ENCODE measurements around the gene STAP2.

Gene STAP2, protein sequence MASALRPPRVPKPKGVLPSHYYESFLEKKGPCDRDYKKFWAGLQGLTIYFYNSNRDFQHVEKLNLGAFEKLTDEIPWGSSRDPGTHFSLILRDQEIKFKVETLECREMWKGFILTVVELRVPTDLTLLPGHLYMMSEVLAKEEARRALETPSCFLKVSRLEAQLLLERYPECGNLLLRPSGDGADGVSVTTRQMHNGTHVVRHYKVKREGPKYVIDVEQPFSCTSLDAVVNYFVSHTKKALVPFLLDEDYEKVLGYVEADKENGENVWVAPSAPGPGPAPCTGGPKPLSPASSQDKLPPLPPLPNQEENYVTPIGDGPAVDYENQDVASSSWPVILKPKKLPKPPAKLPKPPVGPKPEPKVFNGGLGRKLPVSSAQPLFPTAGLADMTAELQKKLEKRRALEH

DNA sequence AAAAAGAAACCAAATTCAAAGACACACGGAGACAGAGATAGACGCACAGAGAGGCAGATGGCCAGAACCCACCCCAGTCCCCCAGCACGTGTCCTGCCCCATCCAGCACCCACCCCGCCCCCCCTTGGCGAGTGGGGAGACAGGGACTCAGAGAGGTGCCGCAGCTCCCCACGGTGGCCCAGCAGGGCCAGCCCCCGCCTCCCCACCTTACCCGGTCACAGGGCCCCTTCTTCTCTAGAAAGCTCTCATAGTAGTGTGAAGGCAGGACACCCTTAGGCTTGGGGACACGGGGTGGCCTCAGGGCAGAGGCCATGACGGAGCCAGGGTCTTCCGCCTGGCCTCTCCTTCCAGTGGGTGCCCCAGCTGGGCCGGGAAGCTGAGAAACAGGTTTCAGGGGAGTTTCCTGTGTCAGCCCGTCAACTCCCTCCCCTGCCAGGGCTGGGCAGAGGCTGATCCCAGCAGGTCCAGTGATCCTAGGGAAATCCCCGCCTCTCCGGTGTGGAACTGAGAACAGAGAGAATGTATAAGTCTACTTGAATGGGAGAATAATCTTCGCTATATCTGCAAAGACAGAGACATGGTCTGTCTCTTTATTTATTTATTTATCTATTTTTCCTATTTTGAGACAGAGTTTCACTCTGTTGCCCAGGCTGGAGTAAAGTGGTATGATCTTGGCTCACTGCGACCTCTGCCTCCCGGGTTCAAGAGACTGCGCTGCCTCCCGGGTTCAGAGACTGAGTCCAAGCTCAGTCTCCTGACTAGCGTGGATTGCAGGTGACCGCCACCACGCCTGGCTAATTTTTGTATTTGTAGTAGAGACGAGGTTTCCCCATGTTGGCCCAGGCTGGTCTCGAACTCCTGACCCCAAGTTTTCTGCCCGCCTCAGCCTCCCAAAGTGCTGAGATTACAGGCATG, at the start of gene STAP2:
TSS of gene STAP2 (minus strand) at position 387 of the 915 bp plus-strand sequence. CDS start at position 313, 74 bp downstream.
- H3K4me3 ChIP-seq (ENCODE audit: low read length), result peak within 1 kb of the TSS; percentile 56; the same call in 1 of the 2 replicates
- no peak for TF ChIP-seq ZNF274 (IDR thresholded peaks at IDR 0.05; ENCODE audit: low read depth, low read length)

GRCh38 chr19:4386041-4386782, 47.6 kb upstream of the STAP2 start:
- no peak overlapping the region for H3K4me3 ChIP-seq (ENCODE audit: low read length)
- TF ChIP-seq ZNF274 (IDR thresholded peaks at IDR 0.05; ENCODE audit: low read depth, low read length), result no peak

DNA sequence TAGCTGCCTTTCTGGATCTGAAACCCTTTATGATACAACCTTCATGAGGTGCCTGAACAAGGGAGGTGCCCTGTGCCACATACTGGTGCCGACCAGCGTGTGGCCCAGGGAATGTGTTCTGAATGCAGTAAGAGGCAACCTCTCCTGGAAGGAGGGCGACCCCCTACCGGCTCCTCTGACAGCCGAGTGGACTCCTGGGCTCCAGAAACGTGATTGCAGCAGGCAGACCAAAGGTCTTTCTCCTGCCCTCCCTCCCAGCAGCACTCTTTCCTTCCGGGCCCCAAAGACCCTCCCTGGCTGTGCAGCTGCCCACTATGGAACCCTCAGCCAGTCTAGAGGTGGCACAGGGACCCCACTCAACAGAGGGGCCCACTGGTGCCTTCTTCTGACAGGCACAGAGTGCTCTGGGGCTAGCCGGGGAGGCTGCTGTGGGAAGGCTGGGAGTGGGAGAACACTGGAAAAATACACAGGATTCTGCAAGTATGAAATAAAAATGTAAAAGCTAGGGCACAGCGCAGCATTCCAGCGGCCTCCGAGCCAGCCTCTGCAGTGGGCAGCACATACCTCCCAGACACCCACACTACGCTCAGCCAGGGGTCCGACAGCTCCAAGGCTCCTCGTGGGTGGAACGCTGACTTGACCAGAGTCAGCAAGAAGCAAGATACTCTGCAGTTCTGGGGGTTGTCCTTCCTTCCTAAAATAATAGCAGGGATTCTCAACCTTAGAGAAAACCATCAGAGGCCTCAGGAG, 46.8 kb upstream of the STAP2 start:
- H3K4me3 ChIP-seq (ENCODE audit: low read length), result no peak overlapping the region
- no peak for TF ChIP-seq ZNF274 (IDR thresholded peaks at IDR 0.05; ENCODE audit: low read depth, low read length)

DNA sequence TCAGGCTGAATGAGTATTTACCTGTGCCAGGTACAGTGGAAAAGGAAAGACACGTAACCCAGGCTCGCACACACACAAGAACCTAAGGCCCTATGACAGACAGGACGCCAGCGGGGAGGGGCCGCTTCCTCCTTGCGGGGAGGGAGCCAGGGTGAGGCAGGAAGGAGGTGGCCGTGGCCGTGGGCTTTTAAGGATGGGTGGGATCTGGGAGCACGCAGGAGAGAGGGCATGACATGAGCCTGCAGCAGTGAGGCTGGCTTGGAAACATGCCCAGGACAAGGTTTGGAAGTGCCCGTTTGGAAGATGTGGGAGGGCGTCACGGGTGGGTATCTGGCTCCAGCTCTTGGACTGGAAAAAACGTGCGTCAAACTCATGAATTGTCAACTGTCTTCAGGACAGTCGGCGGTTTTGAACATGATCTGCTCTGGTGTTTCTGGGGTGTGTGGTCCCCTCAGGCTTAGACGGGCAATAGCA, 41.7 kb upstream of the STAP2 start:
- H3K4me3 ChIP-seq (ENCODE audit: low read length), result no peak overlapping the region; the same call in 1 of the 2 replicates
- no peak for TF ChIP-seq ZNF274 (IDR thresholded peaks at IDR 0.05; ENCODE audit: low read depth, low read length)

- TF ChIP-seq ZNF274 (IDR thresholded peaks at IDR 0.05; ENCODE audit: low read depth, low read length), result no peak
- peak overlapping the region; percentile 13; the same call in 1 of the 2 replicates for H3K4me3 ChIP-seq (ENCODE audit: low read length)
Measured at GRCh38 chr19:4379383-4380253, 41.0 kb upstream of the STAP2 start.

- no peak overlapping the region; the same call in 1 of the 2 replicates for H3K4me3 ChIP-seq (ENCODE audit: low read length)
Measured at GRCh38 chr19:4378886-4379285, 40.3 kb upstream of the STAP2 start.

DNA sequence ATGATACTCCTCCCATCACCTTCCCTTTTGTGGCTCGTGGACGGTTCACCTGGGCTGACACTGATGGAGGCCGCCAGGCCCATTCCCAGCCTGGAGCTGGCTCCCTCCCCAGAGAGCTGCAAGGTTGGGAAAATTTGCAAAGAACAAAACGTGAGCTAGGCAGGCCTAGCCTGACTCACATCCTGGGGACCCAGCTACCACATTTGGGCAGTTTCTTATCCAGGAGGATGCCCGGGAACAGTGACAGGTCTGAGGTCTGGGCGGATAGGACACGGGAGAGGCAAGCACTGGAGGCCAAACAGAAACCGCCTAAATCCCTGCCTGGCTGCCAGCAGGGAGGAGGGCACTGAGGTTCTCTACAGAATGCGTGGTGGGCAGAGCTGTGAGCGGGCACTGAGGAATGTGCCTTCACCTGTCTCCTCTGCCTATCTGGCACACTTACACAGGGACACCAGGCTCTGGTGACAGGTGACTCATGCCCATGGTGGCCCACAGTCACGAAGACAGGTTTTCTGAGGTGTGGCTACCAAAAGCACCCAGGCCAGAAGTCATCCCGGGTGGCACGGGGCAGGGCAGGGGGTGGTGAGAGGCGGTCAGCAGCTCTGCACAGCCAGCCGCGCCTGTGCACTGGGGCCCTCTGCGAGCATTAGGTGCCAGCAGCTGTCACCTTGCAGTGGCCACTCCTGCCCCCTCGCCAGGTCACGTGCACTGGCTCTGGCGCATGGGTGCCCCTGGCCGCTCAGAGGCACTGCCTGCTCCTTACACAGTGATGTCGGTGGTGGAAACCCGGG, 38.6 kb upstream of the STAP2 start:
- TF ChIP-seq ZNF274 (IDR thresholded peaks at IDR 0.05; ENCODE audit: low read depth, low read length), result no peak
- no peak overlapping the region for H3K4me3 ChIP-seq (ENCODE audit: low read length)

More at GRCh38 chr19:4378886-4379285, 40.3 kb upstream of the STAP2 start:
- no peak for TF ChIP-seq ZNF274 (IDR thresholded peaks at IDR 0.05; ENCODE audit: low read depth, low read length)

DNA sequence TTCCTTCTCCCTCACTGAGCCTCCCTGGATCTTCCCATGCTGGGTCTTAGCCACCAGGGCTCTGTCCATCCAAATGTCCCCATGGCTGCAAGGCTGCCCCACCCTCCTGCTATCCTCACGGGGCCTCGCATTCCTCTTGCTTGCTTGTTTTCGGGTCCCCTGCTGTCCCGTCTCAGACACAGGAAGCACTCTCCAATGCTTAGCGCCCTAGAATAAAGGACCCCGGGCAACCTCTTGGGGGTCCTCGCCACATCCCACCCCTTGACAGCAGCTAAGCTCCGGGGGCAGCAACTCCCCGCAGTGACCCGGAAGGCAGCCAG, 38.0 kb upstream of the STAP2 start:
- no peak overlapping the region for H3K4me3 ChIP-seq (ENCODE audit: low read length)
- no peak for TF ChIP-seq ZNF274 (IDR thresholded peaks at IDR 0.05; ENCODE audit: low read depth, low read length)

GRCh38 chr19:4376028-4376670, 37.5 kb upstream of the STAP2 start:
- no peak for TF ChIP-seq ZNF274 (IDR thresholded peaks at IDR 0.05; ENCODE audit: low read depth, low read length)
- H3K4me3 ChIP-seq (ENCODE audit: low read length), result peak overlapping the region; percentile 2; the same call in 1 of the 2 replicates

- peak overlapping the region; percentile 2; the same call in 1 of the 2 replicates for H3K4me3 ChIP-seq (ENCODE audit: low read length)
- no peak for TF ChIP-seq ZNF274 (IDR thresholded peaks at IDR 0.05; ENCODE audit: low read depth, low read length)
Measured at GRCh38 chr19:4375164-4376027, 36.8 kb upstream of the STAP2 start.

All from GM08714 (cell line).